Measurements from ENCODE around the gene ROPN1B. TPM values are rescaled to one million over a fixed set of nuclear protein-coding genes. Genes with fewer than 3 reads are reported as not detected.
"Not testable (repeated sequence)": the region's sequence is repeated elsewhere in the genome, so short reads cannot be mapped to it uniquely, and the experiment has no call there.

The ROPN1B gene
- total RNA-seq, 1 experiment from 2014 or later = not detected

GRCh38 chr3:125936210-125936815 lies 32.7 kb upstream of the ROPN1B start:
- H3K27me3 ChIP-seq (replicated peaks; ENCODE audit: insufficient read depth, low read depth, low read length, poor library complexity); H3K9me3 ChIP-seq (ENCODE audit: low read depth, low read length, poor library complexity, severe bottlenecking); H3K27ac ChIP-seq (ENCODE audit: low read depth, low read length, poor library complexity, severe bottlenecking); H3K4me3 ChIP-seq (ENCODE audit: low read depth, low read length, poor library complexity, severe bottlenecking); intact Hi-C loops (cut with micrococcal nuclease; ENCODE audit: unreplicated experiment); POLR2A ChIA-PET (ENCODE audit: low non-redundant PET); H3K4me1 ChIP-seq (ENCODE audit: insufficient read depth, low read length, poor library complexity, severe bottlenecking); H3K36me3 ChIP-seq (ENCODE audit: insufficient read depth, low read length, poor library complexity, severe bottlenecking); BruUV-seq (replicated peaks): not testable (repeated sequence)
- DNase-seq (ENCODE audit: low spot score) = peak; percentile 22
- CTCF ChIA-PET = interaction anchor here (0.6 kb wide), 1 partner anchor 87 kb away, joined by 3 read pairs; no protein-coding TSS in a partner anchor
- TF ChIP-seq CTCF (conservative IDR thresholded peaks at IDR 0.05; ENCODE audit: low read depth, low read length) = peak; percentile 42

GRCh38 chr3:125936891-125937290 lies 32.1 kb upstream of the ROPN1B start:
- CTCF ChIA-PET = interaction anchor here (0.6 kb wide), 1 partner anchor 86 kb away, joined by 3 read pairs; no protein-coding TSS in a partner anchor
- H3K4me3 ChIP-seq (ENCODE audit: low read depth, low read length, poor library complexity, severe bottlenecking); H3K9me3 ChIP-seq (ENCODE audit: low read depth, low read length, poor library complexity, severe bottlenecking); DNase-seq (ENCODE audit: low spot score); BruUV-seq (replicated peaks); H3K36me3 ChIP-seq (ENCODE audit: insufficient read depth, low read length, poor library complexity, severe bottlenecking); H3K4me1 ChIP-seq (ENCODE audit: insufficient read depth, low read length, poor library complexity, severe bottlenecking); H3K27me3 ChIP-seq (replicated peaks; ENCODE audit: insufficient read depth, low read depth, low read length, poor library complexity); H3K27ac ChIP-seq (ENCODE audit: low read depth, low read length, poor library complexity, severe bottlenecking); POLR2A ChIA-PET (ENCODE audit: low non-redundant PET); intact Hi-C loops (cut with micrococcal nuclease; ENCODE audit: unreplicated experiment): not testable (repeated sequence)

GRCh38 chr3:125947806-125948205 lies 21.2 kb upstream of the ROPN1B start:
- H3K9me3 ChIP-seq (ENCODE audit: low read depth, low read length, poor library complexity, severe bottlenecking); DNase-seq (ENCODE audit: low spot score); POLR2A ChIA-PET (ENCODE audit: low non-redundant PET); H3K27ac ChIP-seq (ENCODE audit: low read depth, low read length, poor library complexity, severe bottlenecking); H3K4me3 ChIP-seq (ENCODE audit: low read depth, low read length, poor library complexity, severe bottlenecking); intact Hi-C loops (cut with micrococcal nuclease; ENCODE audit: unreplicated experiment); CTCF ChIA-PET; H3K4me1 ChIP-seq (ENCODE audit: insufficient read depth, low read length, poor library complexity, severe bottlenecking); BruUV-seq (replicated peaks); H3K36me3 ChIP-seq (ENCODE audit: insufficient read depth, low read length, poor library complexity, severe bottlenecking): not testable (repeated sequence)
- peaks cover 25% of the 10 kb centered on the region for H3K27me3 ChIP-seq (replicated peaks; ENCODE audit: insufficient read depth, low read depth, low read length, poor library complexity)

GRCh38 chr3:125948901-125949300 lies 20.1 kb upstream of the ROPN1B start:
- H3K36me3 ChIP-seq (ENCODE audit: insufficient read depth, low read length, poor library complexity, severe bottlenecking); H3K27ac ChIP-seq (ENCODE audit: low read depth, low read length, poor library complexity, severe bottlenecking); CTCF ChIA-PET: not testable (repeated sequence)

GRCh38 chr3:125951176-125951575 lies 17.8 kb upstream of the ROPN1B start:
- H3K4me1 ChIP-seq (ENCODE audit: insufficient read depth, low read length, poor library complexity, severe bottlenecking); POLR2A ChIA-PET (ENCODE audit: low non-redundant PET); intact Hi-C loops (cut with micrococcal nuclease; ENCODE audit: unreplicated experiment); BruUV-seq (replicated peaks); H3K27ac ChIP-seq (ENCODE audit: low read depth, low read length, poor library complexity, severe bottlenecking); CTCF ChIA-PET; DNase-seq (ENCODE audit: low spot score); H3K4me3 ChIP-seq (ENCODE audit: low read depth, low read length, poor library complexity, severe bottlenecking); H3K9me3 ChIP-seq (ENCODE audit: low read depth, low read length, poor library complexity, severe bottlenecking); H3K36me3 ChIP-seq (ENCODE audit: insufficient read depth, low read length, poor library complexity, severe bottlenecking): not testable (repeated sequence)
- peaks cover 16% of the 10 kb centered on the region for H3K27me3 ChIP-seq (replicated peaks; ENCODE audit: insufficient read depth, low read depth, low read length, poor library complexity)

More at GRCh38 chr3:125948901-125949300, 20.1 kb upstream of the ROPN1B start:
- BruUV-seq (replicated peaks); POLR2A ChIA-PET (ENCODE audit: low non-redundant PET); H3K9me3 ChIP-seq (ENCODE audit: low read depth, low read length, poor library complexity, severe bottlenecking); H3K4me1 ChIP-seq (ENCODE audit: insufficient read depth, low read length, poor library complexity, severe bottlenecking); intact Hi-C loops (cut with micrococcal nuclease; ENCODE audit: unreplicated experiment); H3K4me3 ChIP-seq (ENCODE audit: low read depth, low read length, poor library complexity, severe bottlenecking); DNase-seq (ENCODE audit: low spot score): not testable (repeated sequence)
- peaks cover 19% of the 10 kb centered on the region for H3K27me3 ChIP-seq (replicated peaks; ENCODE audit: insufficient read depth, low read depth, low read length, poor library complexity)

GRCh38 chr3:125957020-125957419 lies 12.0 kb upstream of the ROPN1B start:
- H3K36me3 ChIP-seq (ENCODE audit: insufficient read depth, low read length, poor library complexity, severe bottlenecking); H3K9me3 ChIP-seq (ENCODE audit: low read depth, low read length, poor library complexity, severe bottlenecking); DNase-seq (ENCODE audit: low spot score); intact Hi-C loops (cut with micrococcal nuclease; ENCODE audit: unreplicated experiment); H3K27ac ChIP-seq (ENCODE audit: low read depth, low read length, poor library complexity, severe bottlenecking); BruUV-seq (replicated peaks); POLR2A ChIA-PET (ENCODE audit: low non-redundant PET); CTCF ChIA-PET; H3K4me1 ChIP-seq (ENCODE audit: insufficient read depth, low read length, poor library complexity, severe bottlenecking); H3K4me3 ChIP-seq (ENCODE audit: low read depth, low read length, poor library complexity, severe bottlenecking): not testable (repeated sequence)
- H3K27me3 ChIP-seq (replicated peaks; ENCODE audit: insufficient read depth, low read depth, low read length, poor library complexity) = peaks cover 25% of the 10 kb centered on the region
